ENCODE measurements around the gene CMTM3. TPM values are rescaled to one million over a fixed set of nuclear protein-coding genes. Genes with fewer than 3 reads are reported as not detected.
"Not testable (repeated sequence)": the region's sequence is repeated elsewhere in the genome, so short reads cannot be mapped to it uniquely, and the experiment has no call there.

CMTM3 gene
- total RNA-seq, 1 donor from 2014 or later = 10.1 TPM

DNA sequence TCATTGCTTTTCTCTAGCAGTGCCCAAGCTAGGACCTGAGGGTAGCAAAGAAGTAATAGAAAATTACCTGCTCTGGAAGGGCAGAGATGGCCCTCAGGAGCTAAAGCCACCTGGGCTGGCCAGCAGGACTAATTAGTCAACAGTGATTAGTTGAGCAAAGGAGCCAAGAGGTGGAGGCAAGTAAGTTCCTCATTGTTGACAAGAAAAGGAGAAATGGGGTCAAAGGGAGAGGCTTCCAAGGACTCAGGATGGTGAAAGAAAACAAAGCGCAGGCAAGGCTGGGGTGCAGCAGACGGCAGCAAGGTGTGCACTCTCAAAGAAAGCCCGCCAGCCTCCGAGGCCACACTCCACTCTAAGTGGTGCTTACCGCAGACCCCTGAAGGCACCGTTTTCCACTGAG lies 47.5 kb downstream of the CMTM3 start:
- intact Hi-C loops (cut with DNase I) = no loop called here
- DNase-seq = no peak
- ATAC-seq (ENCODE audit: poor library complexity) = no peak

DNA sequence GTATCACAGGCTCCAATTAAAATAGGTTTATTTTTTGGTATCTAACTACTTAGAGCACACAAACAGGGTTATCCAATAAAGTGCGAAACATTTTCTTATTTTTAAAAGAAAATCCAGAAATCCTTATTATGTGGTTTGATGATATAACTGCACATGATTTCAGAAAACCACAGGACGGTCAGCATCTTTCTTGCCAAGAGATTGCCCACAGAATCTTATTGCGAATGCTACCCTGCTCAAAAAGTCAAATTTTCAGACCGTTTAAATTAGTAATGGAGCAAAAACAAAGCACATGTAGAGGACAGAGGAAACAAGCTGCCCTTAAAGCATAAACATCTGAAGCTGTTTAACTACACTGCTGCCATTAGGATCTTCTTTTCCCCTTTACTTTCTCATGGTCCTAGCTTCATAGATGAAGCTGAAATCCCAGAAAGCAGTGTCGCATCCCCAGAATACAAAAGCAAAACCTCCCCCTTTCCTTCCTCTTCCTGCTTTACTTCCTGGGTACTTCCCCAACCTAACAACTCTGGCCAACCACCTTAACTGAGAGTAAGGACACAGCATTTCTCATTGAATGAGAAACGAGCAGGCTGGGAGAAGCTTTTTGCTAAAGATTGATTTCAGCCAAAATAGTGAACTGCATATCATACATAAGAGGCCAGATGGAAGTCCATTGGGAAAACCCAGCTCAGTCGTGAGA lies 48.3 kb downstream of the CMTM3 start:
- no peak for DNase-seq
- ATAC-seq (ENCODE audit: poor library complexity) = no peak
- intact Hi-C loops (cut with DNase I) = no loop called here

DNA sequence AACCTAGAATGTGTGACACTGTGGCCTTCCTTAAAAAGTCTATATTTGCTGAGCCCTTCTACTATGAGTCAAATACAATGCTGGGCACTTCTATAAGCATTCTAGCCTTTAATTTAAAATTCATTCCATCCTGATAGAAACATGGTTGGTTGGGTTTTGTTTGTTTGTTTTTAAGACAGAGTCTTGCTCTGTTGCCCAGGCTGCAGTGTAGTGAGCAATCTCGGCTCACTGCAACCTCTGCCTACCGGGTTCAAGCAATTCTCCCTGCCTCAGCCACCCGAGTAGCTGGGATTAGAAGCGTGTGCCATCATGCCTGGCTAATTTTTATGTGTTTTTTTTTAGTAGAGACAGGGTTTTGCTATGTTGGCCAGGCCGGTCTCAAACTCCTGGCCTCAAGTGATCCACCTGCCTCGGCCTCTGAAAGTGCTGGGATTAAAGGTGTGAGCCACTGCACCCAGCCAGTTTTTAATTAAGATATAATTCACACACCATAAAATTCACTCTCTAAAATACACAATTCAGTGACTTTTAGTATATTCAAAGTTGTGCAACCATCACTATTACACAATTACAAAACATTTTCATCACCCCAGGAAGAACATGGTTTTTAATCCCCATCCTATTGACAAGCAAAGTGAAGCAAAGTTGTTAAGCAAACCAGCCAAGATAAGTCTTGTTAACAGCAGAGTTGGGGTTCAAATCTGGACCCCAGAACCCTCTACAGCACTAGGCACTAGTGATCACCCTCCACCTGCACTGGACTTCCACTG lies 49.3 kb downstream of the CMTM3 start:
- intact Hi-C loops (cut with DNase I) = no loop called here
- DNase-seq (no peak), ATAC-seq (ENCODE audit: poor library complexity) (no peak)

DNA sequence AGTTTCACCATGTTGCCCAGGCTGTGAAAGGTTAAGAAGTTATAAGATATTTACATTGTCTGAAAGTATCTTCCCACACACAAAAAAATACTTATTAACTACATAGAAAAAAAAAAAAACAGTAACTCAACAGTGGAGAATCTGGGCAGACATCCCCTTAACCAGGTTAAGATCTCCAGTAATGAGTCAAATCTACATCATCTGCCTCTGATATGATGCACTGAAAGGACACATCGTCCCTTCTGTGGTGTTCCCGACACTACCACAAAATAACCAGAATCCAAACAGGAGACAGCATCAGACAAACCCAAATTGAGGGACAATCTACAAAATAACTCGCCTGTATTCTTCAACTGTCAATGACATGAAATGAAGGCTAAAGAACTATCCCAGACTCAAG lies 52.0 kb downstream of the CMTM3 start:
- intact Hi-C loops (cut with DNase I) = no loop called here
- DNase-seq (no peak), ATAC-seq (ENCODE audit: poor library complexity) (no peak)

GRCh38 chr16:66658143-66658859 lies 53.8 kb downstream of the CMTM3 start:
- ATAC-seq (ENCODE audit: poor library complexity) (no peak), DNase-seq (no peak)
- intact Hi-C loops (cut with DNase I) = no loop called here

DNA sequence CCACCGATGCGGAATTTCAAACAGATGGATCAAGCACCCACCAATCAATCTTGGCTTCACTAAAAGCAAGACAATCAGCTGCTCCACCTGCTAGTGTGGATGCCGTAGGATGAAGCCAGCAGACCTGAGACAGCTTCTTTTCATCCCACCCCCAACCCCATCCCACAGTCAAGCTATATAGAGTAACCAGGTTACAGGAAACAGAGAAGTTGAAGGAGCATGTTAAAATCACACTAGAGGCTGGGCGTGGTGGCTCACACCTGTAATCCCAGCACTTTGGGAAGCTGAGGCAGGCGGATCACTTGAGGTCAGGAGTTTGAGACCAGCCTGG lies 54.3 kb downstream of the CMTM3 start:
- ATAC-seq (ENCODE audit: poor library complexity) = no peak
- no peak for DNase-seq
- intact Hi-C loops (cut with DNase I) = no loop called here

DNA sequence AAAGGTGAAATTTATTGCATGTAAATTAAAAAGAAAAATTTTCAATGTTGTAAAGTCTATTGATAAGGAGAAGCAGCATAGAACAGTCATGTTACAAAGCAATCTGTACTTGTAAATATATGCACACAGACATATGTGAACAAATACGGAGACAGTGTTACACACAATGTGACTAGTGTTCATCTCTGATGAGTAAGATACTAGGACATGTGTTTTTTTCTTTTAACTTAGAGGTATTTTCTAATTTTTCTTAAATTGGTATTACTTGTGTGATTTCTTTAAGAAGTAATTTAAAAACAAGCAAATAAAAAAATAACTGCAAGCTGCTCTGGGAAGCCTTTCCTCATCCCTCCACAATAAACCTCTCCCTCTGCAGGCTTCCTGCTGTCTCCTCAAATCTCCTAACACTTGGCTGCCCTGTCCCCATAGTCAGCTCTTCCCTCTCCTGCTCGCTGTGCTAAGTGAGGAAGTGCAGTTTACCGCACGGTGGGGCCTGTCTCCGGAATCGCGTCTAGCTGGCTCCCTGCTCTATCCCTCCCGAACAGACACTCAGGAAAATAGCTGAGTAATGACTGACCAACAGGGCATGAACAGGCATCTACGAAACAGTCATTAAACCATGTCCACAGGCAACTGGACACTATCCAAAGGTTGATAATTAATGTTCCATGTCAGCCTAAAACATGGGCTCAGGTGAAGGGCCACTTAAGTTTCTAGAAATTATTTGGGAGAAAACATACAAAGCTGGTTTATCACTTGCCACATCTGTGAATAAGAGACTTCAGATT lies 56.1 kb downstream of the CMTM3 start:
- intact Hi-C loops (cut with DNase I) = no loop called here
- ATAC-seq (ENCODE audit: poor library complexity) = peak; percentile 97
- DNase-seq = peak; percentile 81

DNA sequence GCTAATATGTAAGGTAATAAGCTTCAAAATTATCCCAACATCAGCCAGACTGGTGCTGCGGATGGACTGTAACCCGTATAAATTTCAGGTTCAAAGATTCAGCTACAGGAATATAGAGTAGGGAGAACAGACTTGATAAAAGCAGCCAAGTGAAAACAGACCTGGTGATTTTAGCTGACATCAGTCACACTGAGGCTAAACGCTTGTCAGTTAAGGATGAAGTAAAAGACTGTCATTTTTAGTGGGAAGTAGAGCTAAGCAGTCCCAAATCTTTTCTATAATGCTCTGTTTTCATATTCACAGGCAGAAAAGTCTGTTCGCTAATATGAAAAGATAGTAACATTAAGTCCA lies 56.7 kb downstream of the CMTM3 start:
- DNase-seq (no peak), ATAC-seq (ENCODE audit: poor library complexity) (peak; percentile 25)
- intact Hi-C loops (cut with DNase I) = no loop called here

GRCh38 chr16:66661671-66662346 lies 57.3 kb downstream of the CMTM3 start:
- intact Hi-C loops (cut with DNase I); DNase-seq: not testable (repeated sequence)
- ATAC-seq (ENCODE audit: poor library complexity) = peak; percentile 56

DNA sequence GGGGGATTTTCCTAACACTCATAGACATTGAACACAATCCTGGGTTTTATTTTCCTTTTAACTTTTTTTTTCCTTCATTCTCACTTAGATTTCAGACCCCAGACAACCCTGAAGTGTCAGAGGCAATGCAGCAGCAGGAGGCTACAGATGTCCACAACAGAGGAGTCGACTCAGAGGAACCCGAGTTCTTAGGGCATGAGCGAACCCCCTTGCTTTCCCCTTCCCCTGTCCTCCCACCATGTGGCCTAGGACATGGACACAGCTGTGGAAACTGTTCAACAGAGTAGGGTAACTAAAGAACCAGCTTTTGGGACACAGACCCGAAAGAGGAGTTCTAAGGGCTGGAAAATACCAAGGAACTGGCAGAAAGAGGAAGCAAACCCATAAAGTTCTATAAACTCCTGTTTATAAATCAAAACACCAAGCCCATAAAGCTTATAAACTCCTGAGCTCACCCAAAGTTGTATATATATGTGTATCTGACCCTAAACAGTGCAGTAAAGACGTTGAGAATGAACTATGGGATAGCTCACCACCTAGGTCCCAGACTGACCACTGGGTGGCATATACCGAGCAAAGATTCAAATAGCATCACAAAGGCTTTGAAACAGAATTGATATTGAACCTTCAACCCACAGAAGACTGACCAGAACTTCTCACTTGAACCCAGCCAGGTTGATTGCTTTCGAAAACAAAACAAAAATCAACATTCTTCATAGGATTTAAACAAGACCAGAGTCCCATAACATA lies 58.1 kb downstream of the CMTM3 start:
- no peak for DNase-seq
- ATAC-seq (ENCODE audit: poor library complexity) = peak; percentile 69
- intact Hi-C loops (cut with DNase I) = no loop called here

Other genes starting within 250 kb of the CMTM3 start
- 42.9 TPM for gene CDH5, start 238.0 kb upstream of the CMTM3 start, total RNA-seq
- 1.4 TPM for gene BEAN1, start 177.4 kb upstream of the CMTM3 start, total RNA-seq
- 19.5 TPM for gene TK2, start 54.6 kb upstream of the CMTM3 start, total RNA-seq
- 10.4 TPM for gene CKLF, start 52.1 kb upstream of the CMTM3 start, total RNA-seq
- gene CMTM1, start 38.3 kb upstream of the CMTM3 start, total RNA-seq = 1.3 TPM
- 0.46 TPM for gene CMTM2, start 25.2 kb upstream of the CMTM3 start, total RNA-seq
- 10.1 TPM for gene CMTM4, start 92.0 kb downstream of the CMTM3 start, total RNA-seq
- 66.9 TPM for gene DYNC1LI2, start 146.9 kb downstream of the CMTM3 start, total RNA-seq
- gene TERB1, start 196.9 kb downstream of the CMTM3 start, total RNA-seq = not detected
- gene NAE1, start 226.3 kb downstream of the CMTM3 start, total RNA-seq = 31.4 TPM
- gene CA7, start 239.7 kb downstream of the CMTM3 start, total RNA-seq = not detected